Lower lobe of right lung (tissue), 2 donors: ENCODE results near the gene WDR1. TPM values are rescaled to one million over a fixed set of nuclear protein-coding genes. Genes with fewer than 3 reads are reported as not detected.
A peak's percentile ranks its signal among the peaks of the same experiment; 100 is the strongest.

ENCODE experiments used
- ATAC-seq, 2 donors: fragments of 200-7000 bp; cut with Tn5 transposase; one replicate each; pipeline ENCODE4 v1.9.1; 2020 to 2022; ENCODE audit warnings: mild to moderate bottlenecking in 2 of 2, moderate library complexity in 2 of 2
- DNase-seq: peaks from one replicate; pipeline ENCODE4 v3.0.0-alpha.2; 2020
- H3K27ac ChIP-seq: fragments of 200-600 bp; one replicate; pipeline ENCODE4 v1.8.0; 2022
- H3K27me3 ChIP-seq: fragments of 200-600 bp; one replicate; pipeline ENCODE4 v1.8.0; 2022; ENCODE audit warnings: low read depth
- H3K36me3 ChIP-seq: fragments of 200-600 bp; one replicate; pipeline ENCODE4 v1.8.0; 2022; ENCODE audit warnings: mild to moderate bottlenecking
- H3K4me1 ChIP-seq: fragments of 200-600 bp; one replicate; pipeline ENCODE4 v1.8.0; 2022
- H3K4me3 ChIP-seq: fragments of 200-600 bp; one replicate; pipeline ENCODE4 v1.8.0; 2022; ENCODE audit warnings: mild to moderate bottlenecking
- H3K9me3 ChIP-seq: fragments of 200-600 bp; one replicate; pipeline ENCODE4 v1.8.0; 2022
- intact Hi-C: fragments of 100-400 bp; cut with DNase I; formaldehyde crosslinking; loops from one replicate; pipeline ENCODE4 v1.11.0; 2022
- total RNA-seq: library from RNA; stranded (reverse); fragmentation: NEBNext Ultra II Directional; extraction: Animal tissue kit (Norgen Biotek cat#: 25700); gene quantifications from one replicate; pipeline ENCODE4 v1.2.1, GENCODE V29; 2021
- TF ChIP-seq, protein P1 (sequence below): fragments of 200-600 bp; IDR thresholded peaks from one replicate; pipeline ENCODE4 v1.8.0; 2022; ENCODE audit warnings: antibody characterized with exemption, mild to moderate bottlenecking
- donor health status: DM: no; HTN: yes; CAD: no; lungs with severe emphysema.

Gene WDR1
- total RNA-seq, 1 donor from 2014 or later, result 233 TPM

DNA sequence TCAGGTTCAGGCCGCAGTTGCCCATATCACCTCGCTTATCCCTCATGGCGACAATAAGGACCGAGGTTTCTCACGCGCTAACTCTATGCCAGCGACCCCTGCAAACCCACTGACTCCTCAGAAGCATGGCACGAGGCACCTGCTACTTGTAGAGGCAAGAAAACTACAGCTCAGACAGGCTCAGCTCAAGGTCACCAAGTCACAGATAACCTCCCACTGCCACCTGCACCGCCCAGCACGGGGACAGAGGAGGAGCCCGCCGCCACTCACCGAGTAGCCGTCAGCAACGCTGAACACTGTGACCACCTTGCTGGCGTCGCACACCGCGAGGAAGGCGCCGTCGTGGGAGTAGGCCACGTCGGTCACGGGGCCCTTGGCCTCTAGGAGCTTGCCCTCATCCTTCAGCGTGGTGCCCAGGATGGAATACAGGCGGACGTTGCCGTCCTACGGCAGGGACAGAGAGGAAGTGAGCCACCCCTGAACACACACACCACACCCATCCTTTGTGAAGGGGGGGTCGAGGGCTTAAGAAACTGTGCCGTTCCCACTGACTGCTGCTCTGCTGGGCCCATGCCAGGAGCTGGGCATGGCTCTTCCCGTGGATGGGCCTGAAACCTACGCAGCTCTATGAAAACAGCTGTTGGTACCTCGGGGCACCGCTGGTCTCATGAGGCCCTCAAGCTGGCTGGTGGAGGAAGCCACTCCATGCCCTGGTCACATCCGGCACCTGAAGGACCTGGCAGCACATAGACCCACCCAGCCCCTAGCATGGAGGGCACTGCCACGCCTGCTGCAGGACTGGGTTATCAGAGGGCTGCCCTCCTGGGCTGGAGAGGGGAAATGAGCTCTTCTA, 38.9 kb downstream of the WDR1 start:
- Histone ChIP-seq H3K36me3 (peaks cover 100% of the 10 kb centered on the region), H3K4me3 (no peak overlapping the region), H3K4me1 (peaks cover 17% of the 10 kb centered on the region), H3K27me3 (no peaks in the 10 kb centered on the region), H3K27ac (peak overlapping the region; percentile 32), H3K9me3 (no peaks in the 10 kb centered on the region)
- TF ChIP-seq, protein P1, sequence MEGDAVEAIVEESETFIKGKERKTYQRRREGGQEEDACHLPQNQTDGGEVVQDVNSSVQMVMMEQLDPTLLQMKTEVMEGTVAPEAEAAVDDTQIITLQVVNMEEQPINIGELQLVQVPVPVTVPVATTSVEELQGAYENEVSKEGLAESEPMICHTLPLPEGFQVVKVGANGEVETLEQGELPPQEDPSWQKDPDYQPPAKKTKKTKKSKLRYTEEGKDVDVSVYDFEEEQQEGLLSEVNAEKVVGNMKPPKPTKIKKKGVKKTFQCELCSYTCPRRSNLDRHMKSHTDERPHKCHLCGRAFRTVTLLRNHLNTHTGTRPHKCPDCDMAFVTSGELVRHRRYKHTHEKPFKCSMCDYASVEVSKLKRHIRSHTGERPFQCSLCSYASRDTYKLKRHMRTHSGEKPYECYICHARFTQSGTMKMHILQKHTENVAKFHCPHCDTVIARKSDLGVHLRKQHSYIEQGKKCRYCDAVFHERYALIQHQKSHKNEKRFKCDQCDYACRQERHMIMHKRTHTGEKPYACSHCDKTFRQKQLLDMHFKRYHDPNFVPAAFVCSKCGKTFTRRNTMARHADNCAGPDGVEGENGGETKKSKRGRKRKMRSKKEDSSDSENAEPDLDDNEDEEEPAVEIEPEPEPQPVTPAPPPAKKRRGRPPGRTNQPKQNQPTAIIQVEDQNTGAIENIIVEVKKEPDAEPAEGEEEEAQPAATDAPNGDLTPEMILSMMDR, result no peak
- ATAC-seq, result peak; percentile 45 to 66
- peak; percentile 71 for DNase-seq
- intact Hi-C loops, result no loop called here

DNA sequence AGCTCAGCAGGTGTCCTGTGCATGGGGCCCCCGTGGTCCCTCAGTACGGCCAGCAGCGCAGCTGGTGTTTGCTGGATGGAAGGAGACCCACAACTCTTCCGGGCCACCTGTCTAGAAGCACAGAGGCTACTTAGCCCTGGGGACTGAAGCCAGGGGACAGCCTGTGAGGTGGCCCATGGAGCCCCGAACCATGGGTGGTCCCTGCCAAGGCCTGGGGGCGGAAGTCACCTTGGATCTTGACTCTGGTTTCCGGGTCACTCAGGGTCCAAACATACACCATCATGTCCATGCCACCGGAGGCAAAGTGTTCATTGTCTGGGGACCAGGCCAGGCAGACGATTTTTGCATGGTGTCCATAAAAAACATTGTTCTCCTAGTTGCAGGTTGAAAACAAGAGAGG, 39.5 kb downstream of the WDR1 start:
- H3K9me3 ChIP-seq, result no peaks in the 10 kb centered on the region
- no peak overlapping the region for H3K27ac ChIP-seq
- peaks cover 17% of the 10 kb centered on the region for H3K4me1 ChIP-seq
- intact Hi-C loops, result no loop called here
- ATAC-seq, result no peak
- H3K36me3 ChIP-seq, result peaks cover 97% of the 10 kb centered on the region
- no peak for DNase-seq
- TF ChIP-seq, protein P1, result no peak
- no peak overlapping the region for H3K4me3 ChIP-seq
- H3K27me3 ChIP-seq, result no peaks in the 10 kb centered on the region

DNA sequence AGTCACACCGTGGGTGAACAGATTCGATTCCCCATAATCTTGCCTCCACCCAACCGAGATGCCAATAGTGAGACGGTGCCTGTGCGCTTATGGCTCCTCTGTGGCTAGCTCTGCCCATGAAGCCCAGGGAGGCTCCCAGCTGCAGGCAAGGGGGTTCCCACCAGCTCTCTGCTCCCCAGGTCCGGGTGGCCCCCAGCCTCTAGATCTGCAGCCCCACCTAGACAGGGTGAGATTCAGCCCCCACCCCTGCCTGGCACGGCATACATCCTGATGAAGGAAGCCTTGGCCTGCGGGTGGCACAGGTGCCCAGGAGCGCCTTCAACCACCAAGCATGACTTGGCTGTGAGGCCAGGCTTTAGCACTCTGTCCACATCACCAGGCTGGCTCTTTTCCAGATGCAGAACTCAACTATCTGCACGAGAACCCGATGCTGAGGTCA, 40.6 kb downstream of the WDR1 start:
- no peak for DNase-seq

DNA sequence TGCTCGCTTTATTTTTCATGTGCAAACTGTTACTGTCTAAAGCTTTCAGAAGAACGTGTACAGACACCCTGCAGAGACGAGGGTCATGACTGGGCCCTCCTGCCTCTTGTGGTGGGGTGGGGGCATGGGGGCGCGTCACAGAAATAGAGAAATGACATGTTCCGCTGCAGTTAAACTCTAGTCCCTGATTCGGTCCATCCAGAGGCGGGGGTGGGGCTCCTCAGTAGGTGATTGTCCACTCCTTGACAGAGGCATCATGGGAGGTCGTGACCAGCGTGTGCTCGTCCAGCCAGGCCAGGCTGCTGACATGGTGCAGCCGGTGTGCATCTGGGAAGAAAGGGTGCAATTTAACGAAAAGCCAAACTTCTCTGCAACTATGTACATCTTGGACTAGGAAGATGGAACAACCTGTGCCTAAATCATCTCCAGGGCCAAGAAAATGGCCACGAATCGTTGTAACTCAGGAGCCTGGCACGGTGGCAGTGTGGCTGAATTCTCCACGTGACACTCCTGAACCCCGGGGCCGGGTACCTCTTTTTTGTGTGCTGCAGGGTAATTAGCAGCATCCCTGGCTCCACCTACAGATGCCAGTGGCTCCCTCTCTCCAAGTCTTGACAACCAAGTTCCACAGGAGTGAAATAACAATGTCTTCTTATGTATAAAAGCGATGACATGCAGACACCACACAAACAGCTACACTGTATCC, 41.3 kb downstream of the WDR1 start:
- Histone ChIP-seq H3K27ac (no peak overlapping the region), H3K4me1 (peaks cover 17% of the 10 kb centered on the region), H3K27me3 (no peaks in the 10 kb centered on the region), H3K4me3 (no peak overlapping the region), H3K9me3 (no peaks in the 10 kb centered on the region), H3K36me3 (peaks cover 79% of the 10 kb centered on the region)
- intact Hi-C loops, result no loop called here
- TF ChIP-seq, protein P1, result no peak
- ATAC-seq, result no peak
- DNase-seq, result no peak

More for the DNA sequence above, 40.6 kb downstream of the WDR1 start:
- Histone ChIP-seq H3K27ac (no peak overlapping the region), H3K27me3 (no peaks in the 10 kb centered on the region), H3K4me1 (peaks cover 17% of the 10 kb centered on the region), H3K4me3 (no peak overlapping the region), H3K9me3 (no peaks in the 10 kb centered on the region), H3K36me3 (peaks cover 86% of the 10 kb centered on the region)
- ATAC-seq, result no peak
- intact Hi-C loops, result no loop called here
- TF ChIP-seq, protein P1, result no peak

DNA sequence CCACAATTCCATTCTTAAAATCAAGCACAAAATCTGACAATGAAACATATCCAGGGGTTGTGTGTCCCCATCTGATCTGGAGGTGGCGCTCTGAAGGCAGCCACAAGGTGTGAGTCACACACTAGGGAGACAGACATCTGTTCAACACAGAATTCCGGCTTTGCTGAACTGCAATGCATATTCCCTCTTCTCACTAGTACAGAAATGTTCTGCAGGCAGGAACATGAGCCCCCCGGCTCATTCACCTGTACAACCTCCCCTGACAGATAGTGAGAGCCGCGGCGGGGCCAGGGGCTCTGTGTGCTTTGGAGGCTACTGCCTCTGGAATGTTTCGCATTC, 41.9 kb downstream of the WDR1 start:
- Histone ChIP-seq H3K36me3 (peaks cover 73% of the 10 kb centered on the region), H3K9me3 (no peaks in the 10 kb centered on the region), H3K27ac (no peak overlapping the region), H3K4me3 (no peak overlapping the region), H3K27me3 (no peaks in the 10 kb centered on the region), H3K4me1 (peaks cover 17% of the 10 kb centered on the region)
- ATAC-seq (no peak), DNase-seq (no peak)
- intact Hi-C loops, result no loop called here
- TF ChIP-seq, protein P1, result peak; percentile 21
